LoVo (cell line): Measurements from ENCODE around the gene TLCD3B.
"Not testable (repeated sequence)": the region's sequence is repeated elsewhere in the genome, so short reads cannot be mapped to it uniquely, and the experiment has no call there.

Source experiments
- DNase-seq: peaks from one replicate; pipeline ENCODE4 v3.0.0-alpha.2; 2016; ENCODE audit warnings: low spot score

TLCD3B gene

GRCh38 chr16:30060836-30061554 lies 29.9 kb upstream of the TLCD3B start:
- DNase-seq: no peak

- DNase-seq: no peak
Observed at GRCh38 chr16:30060346-30060745, 29.3 kb upstream of the TLCD3B start.

DNA sequence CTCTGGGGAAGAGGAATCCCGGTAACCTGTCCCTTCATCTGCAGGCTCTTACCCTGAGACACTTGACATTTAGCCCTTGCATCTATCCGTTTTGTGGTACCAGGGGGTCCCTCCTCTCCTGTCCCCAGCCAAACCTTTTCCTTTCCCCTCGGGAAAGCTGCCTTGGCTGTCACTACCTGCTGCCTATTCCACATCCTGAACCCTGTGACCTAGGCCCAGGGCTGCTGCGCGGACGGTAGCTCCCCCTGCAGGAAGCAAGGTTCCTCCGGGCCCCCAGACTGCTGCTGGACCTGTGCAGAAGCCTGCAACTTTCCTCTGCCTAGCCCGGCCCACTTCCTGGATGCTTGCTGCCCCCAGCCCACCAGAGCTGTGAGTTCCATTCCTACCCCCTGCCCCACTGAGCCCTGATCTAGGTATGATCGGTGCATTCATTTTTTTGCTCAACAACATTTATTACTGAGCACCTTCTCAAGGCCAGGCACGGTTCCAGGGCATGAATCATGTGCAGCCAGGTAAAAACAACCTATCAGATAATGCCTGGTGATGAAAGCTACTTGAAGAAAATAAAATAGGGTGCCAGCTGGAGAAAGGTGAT lies 24.0 kb upstream of the TLCD3B start:
- no peak for DNase-seq

DNA sequence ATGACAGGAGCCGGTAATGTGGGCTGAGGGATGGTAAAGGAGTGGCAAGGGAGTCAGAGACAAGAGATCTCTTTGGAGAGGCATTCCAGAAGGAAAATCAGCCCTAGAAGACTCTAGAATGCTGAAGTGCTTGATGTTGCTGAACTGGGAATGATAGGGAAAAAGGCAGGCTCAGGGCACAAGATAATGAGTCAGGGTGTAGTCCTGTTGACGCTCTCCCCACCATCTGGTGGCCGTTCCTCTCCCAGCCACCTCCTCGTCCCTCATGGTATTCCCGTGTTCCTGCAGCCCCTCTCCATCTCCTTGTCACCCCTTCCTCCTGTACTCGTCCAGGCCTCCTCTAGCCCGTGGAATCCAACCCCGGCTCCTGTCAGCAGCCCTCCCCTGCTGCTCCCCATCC lies 23.4 kb upstream of the TLCD3B start:
- no peak for DNase-seq

- no peak for DNase-seq
Observed at GRCh38 chr16:30053376-30054015, 22.4 kb upstream of the TLCD3B start.

DNA sequence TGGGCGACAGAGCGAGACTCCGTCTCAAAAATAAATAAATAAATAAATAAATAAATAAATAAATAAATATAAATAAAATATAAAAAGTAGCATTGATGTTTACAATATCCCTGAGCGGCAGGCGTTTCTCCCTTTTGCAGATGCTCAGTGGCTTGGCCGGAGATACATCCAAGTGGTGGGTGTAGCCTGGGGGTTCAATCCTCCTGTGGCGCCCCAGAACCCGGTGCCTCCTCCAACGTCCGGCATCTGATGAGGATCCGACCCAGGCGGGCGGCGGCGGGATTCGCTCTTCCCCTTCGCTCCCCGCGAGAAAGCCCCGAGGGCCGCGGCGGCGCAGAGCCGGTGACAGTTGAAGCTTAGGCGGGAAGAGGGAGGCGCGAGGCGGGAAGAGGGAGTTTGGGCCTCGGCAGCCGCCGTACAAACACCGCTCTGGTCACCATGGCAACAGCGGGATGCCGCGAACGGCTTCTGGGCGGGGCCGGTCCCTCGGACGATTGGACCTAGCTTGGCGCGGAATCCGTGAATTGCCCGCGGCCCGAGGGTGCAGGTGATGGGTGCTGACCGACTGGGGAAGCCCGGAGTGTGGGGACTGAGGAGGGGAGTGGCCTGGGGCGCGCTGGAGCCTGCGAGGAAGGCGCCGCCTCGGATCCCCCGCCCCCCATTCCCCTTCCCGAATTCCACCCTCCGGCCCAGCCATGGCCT lies 21.8 kb upstream of the TLCD3B start:
- DNase-seq: peak; percentile 94

DNA sequence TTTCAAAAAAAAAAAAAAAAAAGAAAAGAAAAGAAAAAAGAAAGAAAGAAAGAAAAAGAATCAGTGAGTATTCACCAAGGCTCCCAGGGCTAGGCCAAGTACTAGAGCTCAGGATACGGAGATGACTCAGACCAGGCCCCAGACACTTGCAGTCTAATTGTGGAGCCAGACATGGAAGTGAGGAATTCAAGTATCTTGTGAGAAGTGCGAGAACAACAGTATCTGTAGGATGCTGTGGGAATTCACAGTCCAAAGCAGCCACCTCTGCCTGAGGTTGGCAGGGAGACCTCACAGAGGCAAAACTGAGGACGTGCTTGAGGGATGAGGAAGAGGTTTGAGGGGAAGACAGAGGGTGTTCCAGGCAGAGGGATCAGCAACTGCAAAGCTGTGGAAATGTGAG lies 20.4 kb upstream of the TLCD3B start:
- no peak for DNase-seq

DNA sequence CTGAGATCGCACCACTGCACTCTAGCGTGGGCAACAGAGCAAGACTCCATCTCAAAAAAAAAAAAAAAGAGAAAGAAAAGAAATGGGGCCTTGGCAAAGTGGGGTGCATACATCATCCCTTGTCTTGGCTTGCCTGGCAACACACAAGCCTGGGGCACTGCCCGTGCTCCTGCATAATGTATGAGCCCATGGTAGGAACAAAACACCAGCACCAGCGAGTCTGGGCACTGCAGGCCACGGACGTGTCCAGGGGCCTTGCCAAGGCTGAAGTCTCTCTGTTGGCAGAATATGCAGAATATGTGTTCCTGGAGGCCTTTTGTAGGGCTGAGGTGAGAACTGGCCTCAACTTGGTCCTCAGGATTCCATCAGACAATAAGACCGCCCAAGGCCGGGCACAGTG lies 18.8 kb upstream of the TLCD3B start:
- no peak for DNase-seq

- no peak for DNase-seq
Observed at GRCh38 chr16:30046588-30046987, 15.5 kb upstream of the TLCD3B start.

DNA sequence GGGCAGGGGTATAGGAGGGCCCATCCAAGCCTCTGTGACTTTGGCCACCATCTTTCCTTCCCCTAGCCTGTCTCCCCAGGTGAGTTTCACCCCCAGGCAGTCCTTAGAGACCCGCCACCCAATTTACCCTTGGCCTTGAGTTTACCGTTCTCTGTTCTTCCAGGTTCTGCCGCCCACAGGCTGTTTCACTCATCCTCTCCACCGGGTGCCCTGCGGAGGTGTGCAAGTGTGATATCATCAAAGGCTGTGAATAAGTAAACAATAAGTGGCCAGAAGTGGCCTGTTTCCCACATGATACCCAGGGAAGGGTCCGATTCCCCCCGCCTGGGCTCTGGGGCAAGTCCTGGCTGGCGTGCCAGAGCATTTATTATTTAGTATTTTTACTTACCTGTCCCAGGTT lies 15.1 kb upstream of the TLCD3B start:
- DNase-seq: no peak

- DNase-seq: no peak
Observed at GRCh38 chr16:30041841-30042240, 10.8 kb upstream of the TLCD3B start.

GRCh38 chr16:30040690-30041089 lies 9.6 kb upstream of the TLCD3B start:
- not testable (repeated sequence) for DNase-seq

GRCh38 chr16:30040221-30040620 lies 9.2 kb upstream of the TLCD3B start:
- DNase-seq: no peak

DNA sequence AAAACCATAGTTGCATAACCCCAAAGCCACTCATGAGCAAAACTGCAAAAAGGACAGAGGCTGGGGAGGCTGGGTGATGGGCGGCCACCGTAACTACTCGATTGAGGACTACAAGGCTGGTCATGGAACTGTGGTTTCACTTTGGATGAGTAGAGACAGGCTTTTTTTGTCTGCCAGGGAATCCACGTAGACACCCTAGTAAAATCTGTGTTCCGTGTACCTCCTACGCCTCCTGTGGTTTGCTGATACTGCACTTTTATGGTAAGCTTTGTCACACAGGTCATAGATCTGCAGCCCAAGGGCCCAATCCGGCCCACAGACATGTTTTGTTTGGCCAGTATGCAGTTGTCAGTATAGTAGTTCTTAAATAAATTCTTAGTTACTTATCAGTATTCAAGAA lies 2.2 kb upstream of the TLCD3B start:
- DNase-seq: no peak

DNA sequence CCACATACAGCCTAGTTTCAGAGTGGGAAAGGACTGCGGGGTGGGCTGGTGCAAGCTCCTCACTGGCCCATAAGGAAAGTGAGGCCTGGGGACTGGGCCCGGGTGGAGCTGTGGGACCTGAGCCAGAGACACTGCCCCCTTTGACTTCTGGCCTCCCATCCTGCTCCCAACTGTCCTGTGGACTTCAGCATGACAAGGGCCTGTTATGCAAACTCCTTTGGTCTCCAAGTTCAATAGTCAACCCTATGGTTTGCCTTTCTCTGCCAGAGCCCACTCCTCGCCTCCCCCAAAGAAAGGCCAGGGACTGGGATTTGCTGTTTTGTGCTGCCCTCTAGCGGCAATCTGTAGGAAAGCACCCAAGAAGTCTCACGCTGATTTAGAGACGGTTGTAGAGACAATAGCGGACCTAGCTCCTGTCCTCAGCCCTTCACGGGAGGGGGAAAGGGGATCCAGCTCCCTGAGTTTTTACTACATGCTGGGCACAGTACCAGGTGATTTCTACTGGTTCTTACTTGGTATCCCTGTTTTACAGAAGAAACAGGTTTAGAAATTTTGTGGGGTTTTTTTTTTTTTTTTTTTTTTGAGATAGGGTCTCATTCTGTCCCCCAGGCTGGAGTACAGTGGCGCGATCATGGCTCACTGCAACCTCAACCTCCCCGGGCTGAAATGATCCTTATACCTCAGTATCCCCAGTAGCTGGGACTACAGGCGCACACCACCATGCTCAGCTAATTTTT lies 1.2 kb upstream of the TLCD3B start:
- DNase-seq: peak; percentile 71

DNA sequence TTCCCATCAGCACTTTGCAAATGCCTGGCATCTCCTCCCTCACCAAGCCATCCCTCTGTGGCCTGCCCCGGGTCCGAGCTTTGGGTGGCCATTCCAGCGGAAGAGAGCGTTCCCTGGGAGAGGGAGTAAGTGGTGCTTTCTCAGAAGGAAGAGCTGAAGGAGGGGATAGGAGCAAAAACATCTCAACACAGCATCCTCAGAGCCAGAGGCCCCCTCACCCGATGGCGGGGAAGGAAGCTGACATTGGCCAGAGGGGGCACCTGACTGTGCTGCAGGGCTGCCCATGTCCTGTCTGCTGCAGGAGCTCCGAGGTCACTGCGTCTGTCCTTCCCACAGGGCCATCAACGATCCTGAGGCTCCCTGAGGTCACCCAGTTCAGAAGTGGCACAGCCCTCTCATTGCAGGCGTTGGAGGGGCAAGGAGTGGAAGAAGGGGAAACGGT lies 427 bp upstream of the TLCD3B start:
- DNase-seq: no peak

DNA sequence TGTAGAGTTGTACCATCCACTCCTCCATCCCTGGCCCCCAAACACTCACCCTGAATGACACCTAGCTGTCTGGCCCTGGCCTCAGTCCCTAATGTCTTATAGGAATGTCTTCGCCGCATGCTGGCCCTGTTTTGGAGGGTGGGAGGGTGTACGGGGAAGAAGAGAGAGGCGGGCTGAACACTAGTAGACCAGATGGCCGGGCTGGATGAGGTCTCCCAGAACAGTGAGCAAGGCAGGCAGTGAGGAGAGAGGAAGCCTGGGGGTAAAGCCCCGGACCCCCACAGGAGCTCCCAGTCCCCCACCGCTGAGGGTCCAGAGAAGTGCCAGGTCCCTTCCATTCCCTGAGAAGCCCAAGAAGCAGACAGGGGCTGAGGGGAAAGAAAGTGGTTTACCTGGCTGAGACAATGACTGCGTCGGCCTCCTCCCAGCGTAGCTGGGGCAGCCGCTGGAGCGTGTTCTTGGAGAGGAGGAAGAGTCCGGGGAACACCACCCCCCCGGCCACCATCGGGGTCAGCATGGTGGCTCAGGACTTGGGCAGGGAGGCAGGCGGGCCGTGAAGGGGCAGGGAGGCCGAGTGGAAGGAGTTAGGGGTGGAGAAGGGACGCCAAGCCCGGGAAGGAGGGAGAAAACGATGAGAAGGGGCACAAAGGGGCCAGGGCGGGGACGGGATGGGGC lies 923 bp downstream of the TLCD3B start:
- no peak for DNase-seq

DNA sequence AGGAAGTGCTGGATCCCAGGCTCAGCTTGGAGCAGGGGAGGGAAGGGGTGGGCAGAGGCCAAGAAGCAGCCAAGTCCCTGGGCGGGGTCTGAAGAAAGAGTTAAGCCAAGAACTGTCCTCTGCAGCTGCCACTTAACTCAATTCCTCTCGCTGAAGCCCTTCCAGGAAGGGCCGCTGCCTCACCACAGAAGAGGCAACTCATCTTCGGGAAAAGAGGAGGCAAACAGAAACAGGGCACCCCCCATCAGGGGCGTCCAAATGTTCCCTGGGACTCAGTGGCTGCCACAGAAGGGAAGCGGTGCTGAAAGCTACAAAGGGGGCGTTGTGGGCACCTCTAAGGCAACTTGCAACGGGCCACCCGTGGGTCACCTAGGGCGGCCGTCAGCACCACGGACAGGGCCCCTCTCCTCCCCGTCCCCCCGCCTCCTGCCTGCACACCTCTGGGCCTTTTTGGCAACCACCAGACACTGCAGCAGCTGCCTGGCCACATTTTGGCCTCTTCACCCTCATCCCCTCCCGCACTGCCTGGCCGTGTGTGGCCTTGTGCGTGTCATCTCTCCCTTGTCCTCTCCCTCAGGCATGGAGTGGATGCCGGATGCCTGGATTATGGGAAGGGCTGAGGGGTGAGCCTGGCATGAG lies 2.5 kb downstream of the TLCD3B start:
- DNase-seq: no peak

GRCh38 chr16:30027588-30028437 lies 3.3 kb downstream of the TLCD3B start:
- no peak for DNase-seq

DNA sequence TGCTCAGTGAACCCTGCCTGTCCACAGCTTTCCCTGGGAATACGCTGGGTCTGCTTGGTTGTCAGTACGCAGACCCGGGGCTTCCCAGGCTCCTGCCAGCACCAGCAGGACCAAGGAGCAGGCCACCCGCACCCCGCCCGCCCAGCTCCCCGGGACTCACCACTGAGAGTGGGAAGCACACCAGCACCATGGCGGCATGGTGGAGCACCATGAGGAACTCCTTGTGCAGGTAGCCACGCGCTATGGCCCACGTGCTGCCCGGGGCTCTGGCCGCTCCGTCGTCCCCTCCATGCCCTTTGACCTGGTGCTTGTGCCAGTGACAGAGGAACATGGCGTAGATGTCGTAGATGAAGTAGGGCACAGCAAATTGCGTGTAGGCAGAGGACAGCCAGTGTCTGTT lies 4.6 kb downstream of the TLCD3B start:
- DNase-seq: no peak
